H1 (cell line): Measurements from ENCODE around the gene IL17D. TPM values are rescaled to one million over a fixed set of nuclear protein-coding genes. Genes with fewer than 3 reads are reported as not detected.

Experiments used
- EP300 ChIP-seq, 2 experiments: IDR thresholded peaks; 1 replicate in 1 of 2; 2 replicates in 1 of 2; pipeline ENCODE4 v1.6.1; 2011 to 2012; ENCODE audit warnings: low read depth in 2 of 2, low read length in 2 of 2, mild to moderate bottlenecking in 2 of 2, borderline replicate concordance in 1 of 2, inconsistent platforms in 1 of 2, moderate library complexity in 1 of 2
- JUND ChIP-seq: IDR thresholded peaks from 2 replicates; pipeline ENCODE4 v1.6.1; 2011; ENCODE audit warnings: mild to moderate bottlenecking, improper control_type of control experiment, low read length
- SIX5 ChIP-seq: IDR thresholded peaks from 2 replicates; pipeline ENCODE4 v1.6.1; 2011; ENCODE audit warnings: mild to moderate bottlenecking, low read depth, low read length
- TCF12 ChIP-seq: IDR thresholded peaks from 2 replicates; pipeline ENCODE4 v1.6.1; 2011; ENCODE audit warnings: low read depth, mild to moderate bottlenecking, low read length
- polyA plus RNA-seq, 7 experiments: library from polyadenylated mRNA; depleted of rRNA in 3 of 7; stranded (reverse) in 5 of 7; unstranded in 2 of 7; fragments of >200 nt in 5 of 7; fragments of 200-250 nt in 2 of 7; gene quantifications; 1 replicate in 5 of 7; 2 replicates in 1 of 7; 4 replicates in 1 of 7; pipeline versions ENCODE4 v1.2.1 to v1.2.3, GENCODE V29; 2011 to 2013; ENCODE audit warnings: missing spikeins in 2 of 7, mixed read lengths in 2 of 7
- total RNA-seq: library from RNA; stranded (reverse); fragmentation: NEBNext Ultra II Directional; extraction: Animal tissue kit (Norgen Biotek cat#: 25700); gene quantifications from 2 replicates; pipeline ENCODE4 v1.2.1, GENCODE V29; 2021
- TF ChIP-seq, protein P1 (sequence below), 3 experiments: IDR thresholded peaks; 1 replicate in 2 of 3; 2 replicates in 1 of 3; pipeline versions ENCODE4 v1.5.1 to v1.6.1; 2011; ENCODE audit warnings: low read length in 3 of 3, mild to moderate bottlenecking in 3 of 3, inconsistent platforms in 2 of 3, low read depth in 1 of 3, moderate library complexity in 1 of 3; ENCODE audit not compliant: insufficient read depth in 1 of 3; ENCODE audit errors: control extremely low read depth in 1 of 3
- TF ChIP-seq, protein P2 (sequence below): fragments of 300-600 bp; sonication (generic); IDR thresholded peaks from 2 replicates; pipeline ENCODE4 v1.7.1; 2012; ENCODE audit warnings: low read length, moderate library complexity, mild to moderate bottlenecking, inconsistent platforms; ENCODE audit not compliant: insufficient replicate concordance

IL17D gene
- total and polyA plus RNA-seq, 2 of the 8 experiments (the other 6 are each of a cell fraction or from before 2014, with no cell fraction given): 0.56 to 0.59 TPM

DNA sequence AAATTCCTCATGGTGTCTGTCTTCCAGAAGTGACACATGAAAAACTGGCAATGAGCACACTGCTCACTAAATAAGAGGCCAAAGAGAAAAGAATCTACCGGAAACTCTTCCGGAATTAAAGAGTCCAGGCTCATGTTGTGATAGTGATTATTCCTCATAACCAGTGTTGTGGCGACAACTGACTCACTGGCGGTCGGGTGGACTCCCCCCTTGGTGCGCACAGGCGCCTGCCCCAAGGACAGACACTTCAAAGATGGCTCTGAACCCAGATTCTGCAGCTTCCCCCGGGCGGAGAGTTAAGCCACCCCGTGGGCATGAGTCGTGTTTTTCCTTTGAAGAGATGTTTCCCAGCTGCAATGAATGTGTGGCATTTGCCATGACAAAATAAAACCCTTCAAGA, 10.3 kb downstream of the IL17D start (continued):
- TF ChIP-seq, protein P1, sequence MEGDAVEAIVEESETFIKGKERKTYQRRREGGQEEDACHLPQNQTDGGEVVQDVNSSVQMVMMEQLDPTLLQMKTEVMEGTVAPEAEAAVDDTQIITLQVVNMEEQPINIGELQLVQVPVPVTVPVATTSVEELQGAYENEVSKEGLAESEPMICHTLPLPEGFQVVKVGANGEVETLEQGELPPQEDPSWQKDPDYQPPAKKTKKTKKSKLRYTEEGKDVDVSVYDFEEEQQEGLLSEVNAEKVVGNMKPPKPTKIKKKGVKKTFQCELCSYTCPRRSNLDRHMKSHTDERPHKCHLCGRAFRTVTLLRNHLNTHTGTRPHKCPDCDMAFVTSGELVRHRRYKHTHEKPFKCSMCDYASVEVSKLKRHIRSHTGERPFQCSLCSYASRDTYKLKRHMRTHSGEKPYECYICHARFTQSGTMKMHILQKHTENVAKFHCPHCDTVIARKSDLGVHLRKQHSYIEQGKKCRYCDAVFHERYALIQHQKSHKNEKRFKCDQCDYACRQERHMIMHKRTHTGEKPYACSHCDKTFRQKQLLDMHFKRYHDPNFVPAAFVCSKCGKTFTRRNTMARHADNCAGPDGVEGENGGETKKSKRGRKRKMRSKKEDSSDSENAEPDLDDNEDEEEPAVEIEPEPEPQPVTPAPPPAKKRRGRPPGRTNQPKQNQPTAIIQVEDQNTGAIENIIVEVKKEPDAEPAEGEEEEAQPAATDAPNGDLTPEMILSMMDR (IDR thresholded peaks at IDR 0.05; ENCODE audit: control extremely low read depth in 1 of 3, insufficient read depth in 1 of 3, low read depth in 1 of 3, low read length in 3 of 3): no peak
- TF ChIP-seq JUND: no peak
- TF ChIP-seq TCF12: no peak
- TF ChIP-seq, protein P2, sequence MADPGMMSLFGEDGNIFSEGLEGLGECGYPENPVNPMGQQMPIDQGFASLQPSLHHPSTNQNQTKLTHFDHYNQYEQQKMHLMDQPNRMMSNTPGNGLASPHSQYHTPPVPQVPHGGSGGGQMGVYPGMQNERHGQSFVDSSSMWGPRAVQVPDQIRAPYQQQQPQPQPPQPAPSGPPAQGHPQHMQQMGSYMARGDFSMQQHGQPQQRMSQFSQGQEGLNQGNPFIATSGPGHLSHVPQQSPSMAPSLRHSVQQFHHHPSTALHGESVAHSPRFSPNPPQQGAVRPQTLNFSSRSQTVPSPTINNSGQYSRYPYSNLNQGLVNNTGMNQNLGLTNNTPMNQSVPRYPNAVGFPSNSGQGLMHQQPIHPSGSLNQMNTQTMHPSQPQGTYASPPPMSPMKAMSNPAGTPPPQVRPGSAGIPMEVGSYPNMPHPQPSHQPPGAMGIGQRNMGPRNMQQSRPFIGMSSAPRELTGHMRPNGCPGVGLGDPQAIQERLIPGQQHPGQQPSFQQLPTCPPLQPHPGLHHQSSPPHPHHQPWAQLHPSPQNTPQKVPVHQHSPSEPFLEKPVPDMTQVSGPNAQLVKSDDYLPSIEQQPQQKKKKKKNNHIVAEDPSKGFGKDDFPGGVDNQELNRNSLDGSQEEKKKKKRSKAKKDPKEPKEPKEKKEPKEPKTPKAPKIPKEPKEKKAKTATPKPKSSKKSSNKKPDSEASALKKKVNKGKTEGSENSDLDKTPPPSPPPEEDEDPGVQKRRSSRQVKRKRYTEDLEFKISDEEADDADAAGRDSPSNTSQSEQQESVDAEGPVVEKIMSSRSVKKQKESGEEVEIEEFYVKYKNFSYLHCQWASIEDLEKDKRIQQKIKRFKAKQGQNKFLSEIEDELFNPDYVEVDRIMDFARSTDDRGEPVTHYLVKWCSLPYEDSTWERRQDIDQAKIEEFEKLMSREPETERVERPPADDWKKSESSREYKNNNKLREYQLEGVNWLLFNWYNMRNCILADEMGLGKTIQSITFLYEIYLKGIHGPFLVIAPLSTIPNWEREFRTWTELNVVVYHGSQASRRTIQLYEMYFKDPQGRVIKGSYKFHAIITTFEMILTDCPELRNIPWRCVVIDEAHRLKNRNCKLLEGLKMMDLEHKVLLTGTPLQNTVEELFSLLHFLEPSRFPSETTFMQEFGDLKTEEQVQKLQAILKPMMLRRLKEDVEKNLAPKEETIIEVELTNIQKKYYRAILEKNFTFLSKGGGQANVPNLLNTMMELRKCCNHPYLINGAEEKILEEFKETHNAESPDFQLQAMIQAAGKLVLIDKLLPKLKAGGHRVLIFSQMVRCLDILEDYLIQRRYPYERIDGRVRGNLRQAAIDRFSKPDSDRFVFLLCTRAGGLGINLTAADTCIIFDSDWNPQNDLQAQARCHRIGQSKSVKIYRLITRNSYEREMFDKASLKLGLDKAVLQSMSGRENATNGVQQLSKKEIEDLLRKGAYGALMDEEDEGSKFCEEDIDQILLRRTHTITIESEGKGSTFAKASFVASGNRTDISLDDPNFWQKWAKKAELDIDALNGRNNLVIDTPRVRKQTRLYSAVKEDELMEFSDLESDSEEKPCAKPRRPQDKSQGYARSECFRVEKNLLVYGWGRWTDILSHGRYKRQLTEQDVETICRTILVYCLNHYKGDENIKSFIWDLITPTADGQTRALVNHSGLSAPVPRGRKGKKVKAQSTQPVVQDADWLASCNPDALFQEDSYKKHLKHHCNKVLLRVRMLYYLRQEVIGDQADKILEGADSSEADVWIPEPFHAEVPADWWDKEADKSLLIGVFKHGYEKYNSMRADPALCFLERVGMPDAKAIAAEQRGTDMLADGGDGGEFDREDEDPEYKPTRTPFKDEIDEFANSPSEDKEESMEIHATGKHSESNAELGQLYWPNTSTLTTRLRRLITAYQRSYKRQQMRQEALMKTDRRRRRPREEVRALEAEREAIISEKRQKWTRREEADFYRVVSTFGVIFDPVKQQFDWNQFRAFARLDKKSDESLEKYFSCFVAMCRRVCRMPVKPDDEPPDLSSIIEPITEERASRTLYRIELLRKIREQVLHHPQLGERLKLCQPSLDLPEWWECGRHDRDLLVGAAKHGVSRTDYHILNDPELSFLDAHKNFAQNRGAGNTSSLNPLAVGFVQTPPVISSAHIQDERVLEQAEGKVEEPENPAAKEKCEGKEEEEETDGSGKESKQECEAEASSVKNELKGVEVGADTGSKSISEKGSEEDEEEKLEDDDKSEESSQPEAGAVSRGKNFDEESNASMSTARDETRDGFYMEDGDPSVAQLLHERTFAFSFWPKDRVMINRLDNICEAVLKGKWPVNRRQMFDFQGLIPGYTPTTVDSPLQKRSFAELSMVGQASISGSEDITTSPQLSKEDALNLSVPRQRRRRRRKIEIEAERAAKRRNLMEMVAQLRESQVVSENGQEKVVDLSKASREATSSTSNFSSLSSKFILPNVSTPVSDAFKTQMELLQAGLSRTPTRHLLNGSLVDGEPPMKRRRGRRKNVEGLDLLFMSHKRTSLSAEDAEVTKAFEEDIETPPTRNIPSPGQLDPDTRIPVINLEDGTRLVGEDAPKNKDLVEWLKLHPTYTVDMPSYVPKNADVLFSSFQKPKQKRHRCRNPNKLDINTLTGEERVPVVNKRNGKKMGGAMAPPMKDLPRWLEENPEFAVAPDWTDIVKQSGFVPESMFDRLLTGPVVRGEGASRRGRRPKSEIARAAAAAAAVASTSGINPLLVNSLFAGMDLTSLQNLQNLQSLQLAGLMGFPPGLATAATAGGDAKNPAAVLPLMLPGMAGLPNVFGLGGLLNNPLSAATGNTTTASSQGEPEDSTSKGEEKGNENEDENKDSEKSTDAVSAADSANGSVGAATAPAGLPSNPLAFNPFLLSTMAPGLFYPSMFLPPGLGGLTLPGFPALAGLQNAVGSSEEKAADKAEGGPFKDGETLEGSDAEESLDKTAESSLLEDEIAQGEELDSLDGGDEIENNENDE: no peak
- TF ChIP-seq EP300 (IDR thresholded peaks at IDR 0.05; ENCODE audit: borderline replicate concordance in 1 of 2, low read depth in 2 of 2, low read length in 2 of 2): no peak
- no peak for TF ChIP-seq SIX5
- TF ChIP-seq, all 59 proteins: peak for 0
